ENCODE data around the gene GPC5. TPM values are rescaled to one million over a fixed set of nuclear protein-coding genes. Genes with fewer than 3 reads are reported as not detected.

GPC5 gene
- total RNA-seq, 1 experiment from 2014 or later, result 0.26 TPM

DNA sequence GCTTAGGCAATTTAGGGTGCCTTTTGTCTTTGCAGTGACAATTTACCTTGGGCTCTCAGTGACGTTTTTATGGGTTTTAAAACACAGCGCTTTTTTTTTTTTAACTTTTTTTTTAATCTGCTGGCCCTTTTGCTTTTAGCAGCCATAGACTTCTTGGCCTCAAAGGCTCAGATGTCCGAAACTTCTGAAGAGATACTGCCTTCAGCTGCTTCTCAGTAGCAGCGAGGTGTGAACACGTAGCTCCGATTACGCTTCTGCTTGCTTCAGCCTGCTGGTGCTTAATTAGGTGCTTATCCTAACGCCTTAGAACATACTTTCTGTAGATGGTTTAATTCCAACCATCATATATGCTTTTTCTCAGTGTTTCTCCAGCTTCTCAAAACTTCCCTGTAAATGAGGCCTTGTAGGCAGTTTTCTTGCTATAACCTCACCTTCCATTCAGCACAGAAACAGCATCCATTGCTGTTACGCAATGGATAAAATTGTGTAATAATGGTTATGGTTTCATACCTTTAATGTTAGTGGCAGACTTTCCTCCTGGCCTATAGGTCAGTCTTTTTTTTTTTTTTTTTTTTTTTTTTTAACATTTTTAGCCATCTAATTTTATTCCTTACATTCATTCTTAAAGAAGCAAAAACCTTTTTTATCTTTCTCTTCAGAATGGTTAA is 723.9 kb downstream of the GPC5 start:
- Histone ChIP-seq H3K36me3 (ENCODE audit: control insufficient read depth, insufficient read depth, low read length) (no peaks in the 10 kb centered on the region), H3K4me3 (ENCODE audit: low read depth in 2 of 2, low read length in 2 of 2) (no peak overlapping the region), H3K27ac (ENCODE audit: low read length) (no peak overlapping the region), H3K4me1 (ENCODE audit: control insufficient read depth, insufficient read depth, low read length) (no peaks in the 10 kb centered on the region), H3K9me3 (ENCODE audit: control insufficient read depth, insufficient read depth, low read depth, low read length) (no peaks in the 10 kb centered on the region), H3K27me3 (ENCODE audit: control insufficient read depth, insufficient read depth, low read length) (no peaks in the 10 kb centered on the region)
- no peak for TF ChIP-seq POLR2AphosphoS5 (IDR thresholded peaks at IDR 0.05; ENCODE audit: low read depth, low read length)
- no peak for TF ChIP-seq SIN3A (IDR thresholded peaks at IDR 0.05; ENCODE audit: borderline replicate concordance, insufficient read depth, low read depth, low read length)
- TF ChIP-seq, protein P1, sequence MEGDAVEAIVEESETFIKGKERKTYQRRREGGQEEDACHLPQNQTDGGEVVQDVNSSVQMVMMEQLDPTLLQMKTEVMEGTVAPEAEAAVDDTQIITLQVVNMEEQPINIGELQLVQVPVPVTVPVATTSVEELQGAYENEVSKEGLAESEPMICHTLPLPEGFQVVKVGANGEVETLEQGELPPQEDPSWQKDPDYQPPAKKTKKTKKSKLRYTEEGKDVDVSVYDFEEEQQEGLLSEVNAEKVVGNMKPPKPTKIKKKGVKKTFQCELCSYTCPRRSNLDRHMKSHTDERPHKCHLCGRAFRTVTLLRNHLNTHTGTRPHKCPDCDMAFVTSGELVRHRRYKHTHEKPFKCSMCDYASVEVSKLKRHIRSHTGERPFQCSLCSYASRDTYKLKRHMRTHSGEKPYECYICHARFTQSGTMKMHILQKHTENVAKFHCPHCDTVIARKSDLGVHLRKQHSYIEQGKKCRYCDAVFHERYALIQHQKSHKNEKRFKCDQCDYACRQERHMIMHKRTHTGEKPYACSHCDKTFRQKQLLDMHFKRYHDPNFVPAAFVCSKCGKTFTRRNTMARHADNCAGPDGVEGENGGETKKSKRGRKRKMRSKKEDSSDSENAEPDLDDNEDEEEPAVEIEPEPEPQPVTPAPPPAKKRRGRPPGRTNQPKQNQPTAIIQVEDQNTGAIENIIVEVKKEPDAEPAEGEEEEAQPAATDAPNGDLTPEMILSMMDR (IDR thresholded peaks at IDR 0.05), result no peak
- TF ChIP-seq, protein P2, sequence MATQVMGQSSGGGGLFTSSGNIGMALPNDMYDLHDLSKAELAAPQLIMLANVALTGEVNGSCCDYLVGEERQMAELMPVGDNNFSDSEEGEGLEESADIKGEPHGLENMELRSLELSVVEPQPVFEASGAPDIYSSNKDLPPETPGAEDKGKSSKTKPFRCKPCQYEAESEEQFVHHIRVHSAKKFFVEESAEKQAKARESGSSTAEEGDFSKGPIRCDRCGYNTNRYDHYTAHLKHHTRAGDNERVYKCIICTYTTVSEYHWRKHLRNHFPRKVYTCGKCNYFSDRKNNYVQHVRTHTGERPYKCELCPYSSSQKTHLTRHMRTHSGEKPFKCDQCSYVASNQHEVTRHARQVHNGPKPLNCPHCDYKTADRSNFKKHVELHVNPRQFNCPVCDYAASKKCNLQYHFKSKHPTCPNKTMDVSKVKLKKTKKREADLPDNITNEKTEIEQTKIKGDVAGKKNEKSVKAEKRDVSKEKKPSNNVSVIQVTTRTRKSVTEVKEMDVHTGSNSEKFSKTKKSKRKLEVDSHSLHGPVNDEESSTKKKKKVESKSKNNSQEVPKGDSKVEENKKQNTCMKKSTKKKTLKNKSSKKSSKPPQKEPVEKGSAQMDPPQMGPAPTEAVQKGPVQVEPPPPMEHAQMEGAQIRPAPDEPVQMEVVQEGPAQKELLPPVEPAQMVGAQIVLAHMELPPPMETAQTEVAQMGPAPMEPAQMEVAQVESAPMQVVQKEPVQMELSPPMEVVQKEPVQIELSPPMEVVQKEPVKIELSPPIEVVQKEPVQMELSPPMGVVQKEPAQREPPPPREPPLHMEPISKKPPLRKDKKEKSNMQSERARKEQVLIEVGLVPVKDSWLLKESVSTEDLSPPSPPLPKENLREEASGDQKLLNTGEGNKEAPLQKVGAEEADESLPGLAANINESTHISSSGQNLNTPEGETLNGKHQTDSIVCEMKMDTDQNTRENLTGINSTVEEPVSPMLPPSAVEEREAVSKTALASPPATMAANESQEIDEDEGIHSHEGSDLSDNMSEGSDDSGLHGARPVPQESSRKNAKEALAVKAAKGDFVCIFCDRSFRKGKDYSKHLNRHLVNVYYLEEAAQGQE (IDR thresholded peaks at IDR 0.05; ENCODE audit: insufficient read depth in 1 of 2, low read depth in 2 of 2, low read length in 1 of 2), result no peak
- TF ChIP-seq TCF7L2 (IDR thresholded peaks at IDR 0.05; ENCODE audit: low read depth, low read length), result no peak
- ATAC-seq, result no peak
- intact Hi-C loops (cut with micrococcal nuclease; ENCODE audit: unreplicated experiment) (no loop called here), in situ Hi-C loops (cut with HindIII; ENCODE audit: low pct_unique_long_range_greater_than_20kb, low sequenced_read_pairs) (no loop called here)
- ChIA-PET POLR2A (no interaction called here), CTCF (no interaction called here)
- DNase-seq (ENCODE audit: low read depth, low spot score), result no peak
- BruUV-seq (replicated peaks), result no TSS peak

DNA sequence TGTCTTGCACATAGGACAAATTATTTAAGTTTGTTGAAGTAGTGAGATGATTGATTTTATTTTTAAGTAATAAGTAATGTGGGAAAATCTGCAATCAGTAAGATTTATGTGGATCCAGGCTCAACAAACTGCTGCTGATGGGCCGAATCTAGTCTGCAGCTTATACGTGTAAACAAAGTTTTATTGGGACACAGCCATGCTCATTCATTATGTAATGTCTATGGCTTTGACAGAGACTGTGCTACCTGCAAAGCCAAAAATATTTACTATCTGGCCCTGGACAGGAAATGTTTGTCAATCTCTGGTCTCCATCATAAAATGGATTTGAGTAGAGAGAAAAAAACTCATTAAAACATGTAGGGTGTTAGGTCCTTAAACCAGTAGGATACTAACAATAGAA is 728.0 kb downstream of the GPC5 start:
- H3K4me1 ChIP-seq (ENCODE audit: control insufficient read depth, insufficient read depth, low read length), result no peaks in the 10 kb centered on the region
- ChIA-PET CTCF (no interaction called here), POLR2A (no interaction called here)
- no peak for TF ChIP-seq TCF7L2 (IDR thresholded peaks at IDR 0.05; ENCODE audit: low read depth, low read length)
- no peak for TF ChIP-seq SIN3A (IDR thresholded peaks at IDR 0.05; ENCODE audit: borderline replicate concordance, insufficient read depth, low read depth, low read length)
- TF ChIP-seq POLR2AphosphoS5 (IDR thresholded peaks at IDR 0.05; ENCODE audit: low read depth, low read length), result no peak
- TF ChIP-seq, protein P1 (IDR thresholded peaks at IDR 0.05), result no peak
- TF ChIP-seq, protein P2 (IDR thresholded peaks at IDR 0.05; ENCODE audit: insufficient read depth in 1 of 2, low read depth in 2 of 2, low read length in 1 of 2), result no peak
- no peaks in the 10 kb centered on the region for H3K36me3 ChIP-seq (ENCODE audit: control insufficient read depth, insufficient read depth, low read length)
- in situ Hi-C loops (cut with HindIII; ENCODE audit: low pct_unique_long_range_greater_than_20kb, low sequenced_read_pairs), result no loop called here
- no peak for DNase-seq (ENCODE audit: low read depth, low spot score)
- no peak overlapping the region for H3K4me3 ChIP-seq (ENCODE audit: low read depth in 2 of 2, low read length in 2 of 2)
- H3K27me3 ChIP-seq (ENCODE audit: control insufficient read depth, insufficient read depth, low read length), result no peaks in the 10 kb centered on the region
- intact Hi-C loops (cut with micrococcal nuclease; ENCODE audit: unreplicated experiment), result no loop called here
- no peak for ATAC-seq
- H3K27ac ChIP-seq (ENCODE audit: low read length), result no peak overlapping the region
- no TSS peak for BruUV-seq (replicated peaks)
- no peaks in the 10 kb centered on the region for H3K9me3 ChIP-seq (ENCODE audit: control insufficient read depth, insufficient read depth, low read depth, low read length)
